Stimulated activated CD8-positive, alpha-beta memory T cell treated with anti-CD3 and anti-CD28 coated beads, Interleukin-15, amount 100 ng/mL, for 48 hours (primary cell): ENCODE data around the gene PBX3.
"Not testable (repeated sequence)": the region's sequence is repeated elsewhere in the genome, so short reads cannot be mapped to it uniquely, and the experiment has no call there.

ENCODE experiments used
- DNase-seq, 2 donors: peaks; one replicate each; pipeline ENCODE4 v3.0.0-alpha.2; 2020; ENCODE audit warnings: low read depth in 2 of 2

PBX3 gene

DNA sequence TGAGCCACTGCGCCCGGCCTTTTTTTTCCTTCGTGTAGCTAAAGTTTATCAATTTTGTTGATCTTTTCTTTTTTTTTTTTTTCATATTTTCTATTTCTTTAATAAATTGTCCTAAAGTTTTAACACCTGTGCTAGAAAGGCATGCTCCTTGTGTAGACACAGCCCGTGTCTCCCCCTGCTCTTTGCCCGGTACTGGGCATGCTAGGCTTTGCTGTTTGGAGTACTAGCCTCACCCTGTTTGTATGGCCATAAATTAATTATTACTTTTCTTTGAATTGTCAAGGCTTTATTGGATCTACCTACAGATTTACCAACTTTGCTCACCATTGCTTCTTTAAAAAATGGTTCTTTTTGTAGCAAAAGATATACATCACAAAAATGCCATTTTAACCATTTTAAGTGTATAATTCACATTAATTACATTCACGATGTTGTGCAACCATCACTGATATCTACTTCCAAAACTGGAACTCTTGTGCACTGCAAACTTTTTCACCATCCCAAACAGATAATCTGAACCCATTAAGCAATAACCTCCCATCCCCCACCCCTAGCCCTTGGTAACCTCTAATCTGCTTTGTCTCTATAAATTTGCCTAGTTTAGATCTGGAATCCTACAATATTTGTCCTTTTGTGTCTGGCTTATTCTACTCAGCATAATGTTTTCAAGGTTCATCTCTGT, 31.5 kb downstream of the PBX3 start:
- DNase-seq = not testable (repeated sequence)

DNA sequence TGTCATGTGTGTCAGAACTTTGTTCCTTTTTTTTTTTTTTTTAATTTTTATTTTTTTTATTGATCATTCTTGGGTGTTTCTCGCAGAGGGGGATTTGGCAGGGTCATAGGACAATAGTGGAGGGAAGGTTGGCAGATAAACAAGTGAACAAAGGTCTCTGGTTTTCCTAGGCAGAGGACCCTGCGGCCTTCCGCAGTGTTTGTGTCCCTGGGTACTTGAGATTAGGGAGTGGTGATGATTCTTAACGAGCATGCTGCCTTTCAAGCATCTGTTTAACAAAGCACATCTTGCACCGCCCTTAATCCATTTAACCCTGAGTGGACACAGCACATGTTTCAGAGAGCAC, 32.0 kb downstream of the PBX3 start:
- DNase-seq = not testable (repeated sequence)

DNA sequence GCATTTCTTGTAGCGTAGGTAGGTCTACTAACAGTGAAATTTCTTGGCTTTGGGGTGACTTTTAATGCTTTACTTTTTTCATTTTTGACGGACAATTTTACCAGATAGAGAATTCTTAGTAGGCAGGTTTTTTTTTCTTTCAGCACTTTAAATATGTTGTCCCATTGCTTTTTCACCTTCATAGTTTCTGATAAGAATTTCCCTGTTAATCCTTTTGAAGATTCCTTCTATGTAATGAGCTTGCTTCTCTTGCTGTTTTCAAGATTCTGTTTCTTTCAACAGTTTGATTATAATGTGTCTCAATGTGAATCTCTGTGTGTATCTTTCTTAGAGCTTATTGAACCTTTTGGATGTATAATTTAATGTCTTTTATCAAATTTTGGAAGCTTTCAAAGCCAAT, 35.5 kb downstream of the PBX3 start:
- no peak for DNase-seq

DNA sequence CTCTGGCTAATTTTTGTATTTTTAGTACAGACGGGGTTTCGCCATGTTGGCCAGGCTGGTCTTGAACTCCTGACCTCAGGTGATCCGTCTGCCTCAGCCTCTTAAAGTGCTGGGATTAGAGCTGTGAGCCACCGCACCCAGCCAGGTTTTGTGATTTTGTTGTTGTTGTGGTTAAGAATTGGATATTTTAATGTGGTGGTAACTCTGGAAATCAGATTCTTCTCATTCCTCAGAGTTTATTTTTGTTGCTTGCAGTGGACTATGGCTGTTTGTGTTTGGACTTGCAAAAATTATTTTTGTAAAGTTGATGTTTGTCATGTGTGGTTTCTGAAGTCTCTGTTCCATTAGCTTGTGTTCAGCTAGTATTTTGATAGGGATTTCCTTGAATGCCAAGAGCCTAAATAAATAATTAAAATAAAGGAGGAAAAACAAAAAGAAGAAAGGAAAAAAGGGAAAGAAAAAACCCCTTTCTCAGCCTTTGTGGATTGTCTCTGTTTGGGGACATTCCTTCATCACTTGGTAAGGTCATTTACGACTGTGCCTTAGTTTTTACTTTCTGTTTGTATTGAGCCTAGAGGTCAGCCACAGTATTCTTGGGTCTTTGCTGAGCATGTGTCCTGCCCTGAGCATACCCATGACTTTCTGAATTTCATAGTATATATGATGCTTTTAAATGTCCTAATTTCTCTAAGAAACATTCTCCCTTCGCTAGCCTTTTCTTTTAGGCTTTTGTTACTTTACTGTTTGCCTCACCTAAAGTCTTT, 37.3 kb downstream of the PBX3 start:
- no peak for DNase-seq

DNA sequence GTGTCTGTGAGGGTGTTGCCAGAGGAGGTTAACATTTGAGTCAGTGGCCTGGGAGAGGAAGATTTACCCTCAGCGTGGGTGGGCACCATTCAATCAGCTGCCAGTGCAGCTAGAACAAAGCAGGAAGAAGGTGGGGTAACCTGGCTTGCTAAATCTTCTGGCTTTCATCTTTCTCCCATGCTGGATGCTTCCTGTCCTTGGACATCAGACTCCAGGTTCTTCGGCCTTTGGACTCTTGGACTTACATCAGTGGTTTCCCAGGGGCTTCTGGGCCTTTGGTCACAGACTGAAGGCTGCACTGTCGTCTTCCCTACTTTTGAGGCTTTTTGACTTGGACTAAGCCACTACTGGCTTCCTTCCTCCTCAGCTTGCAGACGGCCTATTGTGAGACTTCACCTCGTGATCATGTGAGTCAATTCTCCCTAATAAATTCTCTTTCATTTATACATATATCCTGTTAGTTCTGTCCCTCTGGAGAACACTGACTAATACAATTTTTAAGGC, 38.1 kb downstream of the PBX3 start:
- peak; percentile 26 to 35 for DNase-seq

DNA sequence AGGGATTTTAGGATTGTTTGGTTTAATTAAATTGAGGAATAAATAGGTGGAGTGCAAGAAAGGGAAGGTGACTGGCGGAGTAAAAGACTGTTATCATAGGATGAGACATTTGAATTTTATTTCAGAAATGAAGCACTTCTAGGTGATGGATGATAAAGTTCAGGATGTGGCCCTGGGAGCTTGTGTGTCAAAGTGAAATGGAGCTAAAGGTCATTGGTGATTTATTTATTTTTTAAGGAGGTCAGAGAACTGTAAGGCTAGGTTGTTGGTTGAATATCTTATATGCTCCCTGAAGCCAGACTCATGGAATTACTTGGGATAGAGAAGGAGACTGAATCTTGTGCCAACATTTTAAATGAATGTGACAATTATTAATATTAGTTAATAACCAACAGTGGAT, 40.5 kb downstream of the PBX3 start:
- no peak for DNase-seq

DNA sequence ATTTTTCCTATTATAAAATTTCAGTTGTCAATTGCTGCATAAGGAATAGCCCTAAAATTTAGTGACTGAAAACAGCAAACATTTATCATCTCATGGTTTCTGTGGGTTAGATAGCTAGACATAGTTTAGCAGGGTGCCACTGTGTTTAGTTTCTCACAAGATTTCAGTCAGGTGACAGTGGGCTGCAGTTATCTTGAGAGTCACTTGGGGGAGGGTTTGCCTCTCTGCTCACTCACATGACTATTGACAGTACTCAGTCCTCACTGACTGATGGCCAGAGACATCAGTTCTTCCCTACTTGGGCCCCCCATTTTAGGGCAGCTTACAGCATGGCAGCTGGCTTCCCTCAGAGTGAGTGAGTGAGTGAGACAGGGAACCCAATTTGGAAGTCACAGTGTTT, 42.0 kb downstream of the PBX3 start:
- no peak for DNase-seq

DNA sequence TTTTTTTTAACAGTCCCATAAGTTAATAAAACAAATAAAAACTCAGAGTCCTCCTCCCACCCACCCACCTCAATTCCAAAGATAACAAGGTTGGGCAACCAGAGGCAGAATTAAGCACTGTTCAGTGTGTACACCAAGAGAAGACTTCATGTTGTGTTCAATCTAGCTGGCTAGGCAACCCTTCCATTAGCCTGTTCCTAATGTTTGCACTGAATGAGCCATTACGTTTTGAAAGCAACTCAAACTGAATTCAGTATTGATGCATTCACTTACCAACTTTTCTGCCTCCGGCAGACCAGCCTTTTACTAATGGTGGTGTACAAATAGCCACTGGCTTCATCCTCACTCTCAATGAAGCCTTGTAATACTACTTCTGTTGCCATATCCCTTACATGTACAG, 47.5 kb downstream of the PBX3 start:
- DNase-seq = no peak

DNA sequence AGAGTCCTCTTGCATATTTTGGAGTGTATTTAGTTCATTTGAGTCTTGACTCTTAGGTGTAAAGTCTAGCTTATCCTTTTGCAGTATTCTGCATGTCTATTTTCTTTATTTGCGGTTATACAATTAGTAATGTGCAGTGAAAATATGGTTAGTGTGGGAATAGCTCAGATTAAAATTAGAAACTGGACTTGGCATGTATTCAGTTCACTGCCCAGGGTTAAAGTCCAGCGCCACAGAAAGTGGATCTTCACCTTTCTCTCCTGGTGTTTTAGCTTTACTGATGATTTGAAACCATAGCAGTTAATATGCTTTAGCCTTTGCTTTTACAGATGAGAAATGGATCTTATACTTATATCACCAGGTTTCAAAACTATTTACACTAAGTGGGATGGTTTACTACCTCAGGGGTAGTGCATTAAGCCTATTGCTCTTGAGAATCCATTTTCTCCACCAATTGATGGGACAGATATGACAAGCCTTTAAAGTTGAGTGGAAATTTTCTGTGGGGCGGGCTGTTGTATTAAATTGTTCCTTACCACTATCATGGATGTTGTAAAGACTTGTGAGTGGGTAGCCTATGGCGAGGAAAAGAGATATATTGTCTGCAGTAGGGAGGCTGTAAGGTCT, 48.9 kb downstream of the PBX3 start:
- no peak for DNase-seq

DNA sequence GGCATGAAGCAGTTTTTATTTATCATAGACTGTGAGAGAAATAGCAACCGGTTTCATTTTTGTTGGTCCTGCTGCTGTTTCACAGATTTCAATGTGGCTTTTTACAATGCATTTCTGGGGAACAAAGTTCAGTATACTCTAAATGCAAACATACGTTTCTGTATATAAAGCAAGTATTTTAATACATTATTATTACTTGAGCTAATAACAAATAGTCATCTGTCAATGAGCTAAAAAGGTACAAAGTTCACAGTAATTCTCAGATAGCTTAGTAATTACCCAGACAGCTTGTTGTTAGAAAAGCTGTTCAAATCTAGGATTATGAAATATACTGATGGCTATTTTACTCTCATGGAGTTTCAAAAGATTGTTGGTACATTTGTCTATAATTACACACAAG, 50.8 kb downstream of the PBX3 start:
- DNase-seq = no peak

DNA sequence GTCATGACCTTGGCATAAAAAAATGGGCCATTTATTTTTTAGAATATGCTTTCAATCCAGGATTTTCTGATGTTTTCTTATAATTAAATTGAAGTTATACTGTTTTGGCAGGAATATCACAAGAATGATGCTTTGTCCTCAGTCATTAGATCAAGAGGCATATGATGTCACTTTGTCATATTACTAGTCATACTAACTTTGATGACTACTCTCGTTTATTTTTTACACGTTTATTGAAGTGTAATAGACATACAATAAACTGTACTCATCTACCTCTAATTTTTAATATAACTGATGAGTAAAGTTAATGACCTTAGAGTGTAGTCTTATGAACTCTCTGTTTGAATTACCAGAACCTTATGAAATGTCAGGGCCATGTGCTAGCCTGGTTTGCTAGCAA, 56.4 kb downstream of the PBX3 start:
- DNase-seq = no peak

DNA sequence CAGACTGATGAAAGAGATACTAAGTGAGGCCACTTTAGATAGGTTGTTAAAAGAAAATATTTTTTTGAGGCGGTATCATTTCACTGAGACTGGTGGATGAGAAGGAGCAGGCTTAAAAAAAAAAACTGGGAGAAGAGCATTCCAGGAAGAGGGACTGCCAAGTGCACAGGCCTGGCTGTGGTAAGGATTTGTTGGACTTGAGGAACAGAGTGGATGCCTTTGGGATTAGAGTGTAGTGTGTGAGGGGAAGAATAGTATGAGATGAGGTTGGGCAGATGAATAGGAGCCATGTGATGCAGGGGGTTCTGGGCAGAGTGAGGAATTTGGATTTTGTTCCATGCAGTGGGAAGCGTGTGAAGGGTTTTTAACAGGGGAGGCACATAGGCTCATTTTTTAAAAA, 57.9 kb downstream of the PBX3 start:
- no peak for DNase-seq

DNA sequence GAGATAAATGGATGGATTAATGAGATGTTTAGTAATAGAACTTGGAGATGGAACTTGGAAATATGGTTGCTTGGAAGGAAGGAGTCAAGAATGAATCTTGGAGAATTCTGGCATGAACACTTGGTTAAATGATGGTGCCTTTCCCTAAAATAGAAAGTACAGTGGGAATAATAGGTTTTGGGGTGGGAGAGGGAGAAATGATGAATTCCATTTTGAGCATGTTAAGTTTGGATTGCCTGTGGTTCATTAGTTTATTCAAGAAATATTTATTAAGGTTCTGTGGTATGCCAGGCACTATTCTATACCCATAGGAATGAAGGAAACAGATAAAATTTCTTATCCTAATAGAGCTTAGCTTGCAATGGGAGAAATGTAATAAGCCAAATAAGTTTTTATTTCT, 58.4 kb downstream of the PBX3 start:
- DNase-seq = no peak

DNA sequence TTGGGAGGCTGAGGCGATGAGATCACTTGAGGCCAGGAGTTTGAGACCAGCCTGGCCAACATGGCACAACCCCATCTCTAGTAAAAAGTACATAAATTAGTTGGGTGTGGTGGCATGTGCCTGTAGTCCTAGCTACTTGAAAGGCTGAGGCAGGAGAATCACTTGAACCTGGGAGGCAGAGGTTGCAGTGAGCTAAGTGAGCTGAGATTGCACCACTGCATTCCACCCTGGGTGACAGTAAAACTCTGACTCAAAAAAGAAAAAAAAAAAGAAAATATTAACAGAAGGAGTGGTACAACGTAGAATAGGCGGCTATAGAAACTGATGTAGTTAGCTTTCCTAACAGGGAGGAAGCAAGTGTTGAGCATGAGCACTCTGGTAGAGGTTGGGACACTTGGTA, 59.9 kb downstream of the PBX3 start:
- DNase-seq = no peak

DNA sequence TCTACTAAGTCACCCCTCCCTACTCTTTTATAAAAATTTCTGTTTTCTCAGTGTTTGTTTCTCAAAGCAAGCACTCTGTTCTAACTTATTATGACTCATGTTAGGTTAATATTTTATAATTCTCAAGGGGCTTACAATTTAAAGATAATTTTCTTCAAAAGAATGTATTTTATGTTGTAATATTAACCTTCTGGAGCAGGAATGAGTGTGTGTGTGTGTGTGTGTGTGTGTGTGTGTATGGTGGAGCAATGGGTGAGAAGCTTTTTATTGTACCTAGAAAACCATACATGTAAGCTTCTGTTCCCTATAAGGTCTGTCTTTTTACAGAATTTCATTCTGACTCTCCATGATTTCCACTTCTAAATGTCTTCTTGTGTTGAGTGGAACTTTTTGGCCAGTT, 63.0 kb downstream of the PBX3 start:
- DNase-seq = no peak

DNA sequence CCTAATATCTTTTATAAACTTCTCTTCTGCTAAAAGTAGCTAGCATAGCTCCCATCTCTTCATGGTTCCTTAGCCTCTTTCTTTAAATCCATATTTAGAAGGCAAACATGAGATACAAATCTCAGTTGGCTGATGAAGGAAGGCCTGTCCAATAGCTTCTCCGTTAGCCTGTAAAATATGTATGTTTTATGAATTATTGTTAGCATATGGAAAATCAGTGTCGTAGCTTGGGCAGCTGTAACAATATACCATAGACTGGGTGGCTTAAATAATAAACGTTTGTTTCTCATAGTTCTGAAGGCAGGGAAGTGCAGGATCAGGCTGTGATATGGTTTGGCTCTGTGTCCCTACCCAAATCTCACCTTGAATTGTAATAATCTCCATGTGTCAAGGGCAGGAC, 63.8 kb downstream of the PBX3 start:
- DNase-seq = no peak

DNA sequence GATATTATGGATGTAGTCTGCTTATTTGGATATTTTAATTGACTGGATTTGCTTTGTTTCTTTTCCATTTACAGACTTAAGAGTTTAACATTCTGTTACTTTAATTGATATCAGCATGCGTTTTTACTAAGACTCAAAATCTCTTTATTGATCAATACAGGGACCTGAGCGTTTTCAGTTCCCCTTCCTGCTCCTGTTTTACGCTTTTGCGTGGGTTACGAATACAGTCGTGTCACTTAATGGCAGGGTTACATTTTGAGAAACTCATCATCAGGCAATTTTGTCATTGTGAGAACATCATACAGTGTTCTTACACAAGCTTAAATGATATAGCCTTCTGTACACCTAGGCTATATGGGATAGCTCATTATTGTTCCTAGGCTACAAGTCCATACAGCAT, 65.2 kb downstream of the PBX3 start:
- DNase-seq = no peak

DNA sequence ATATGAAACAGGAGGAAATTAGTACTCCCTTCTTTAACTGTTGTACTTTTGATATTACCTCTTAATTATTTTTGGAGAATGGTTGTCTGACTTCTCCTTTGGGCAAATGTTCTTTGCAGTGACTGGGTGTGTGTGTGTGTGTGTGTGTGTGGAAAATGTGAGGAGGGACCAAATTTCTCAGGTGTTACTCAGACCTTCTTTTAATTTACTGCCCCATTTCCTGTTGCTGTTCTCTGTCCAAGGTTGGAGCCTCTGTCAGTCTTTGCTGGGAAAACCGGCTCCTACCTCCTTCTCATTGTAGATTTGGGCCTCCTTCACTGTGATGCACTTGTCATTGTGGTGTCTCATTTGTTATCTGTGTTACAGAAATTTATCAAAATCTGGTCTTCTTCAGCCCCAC, 68.4 kb downstream of the PBX3 start:
- DNase-seq = no peak

DNA sequence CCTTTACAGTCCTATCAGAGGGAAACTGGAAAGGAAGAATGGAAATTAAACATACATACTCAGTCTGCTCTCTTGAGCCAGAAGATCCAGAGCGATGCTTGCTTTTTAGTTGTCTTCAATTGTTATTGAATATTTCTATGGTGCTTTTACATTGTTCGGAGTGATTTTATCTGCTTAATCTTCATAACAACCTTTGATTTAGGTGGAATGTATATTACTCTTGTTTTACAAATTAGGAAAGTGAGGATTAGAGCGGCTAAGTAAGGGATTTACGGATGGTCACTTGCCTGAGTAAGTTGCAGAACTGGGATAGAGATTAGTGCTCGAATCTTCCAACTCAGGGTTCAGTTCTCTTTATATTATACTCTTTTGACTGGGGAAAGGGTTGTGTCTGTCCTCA, 69.1 kb downstream of the PBX3 start:
- DNase-seq = no peak

DNA sequence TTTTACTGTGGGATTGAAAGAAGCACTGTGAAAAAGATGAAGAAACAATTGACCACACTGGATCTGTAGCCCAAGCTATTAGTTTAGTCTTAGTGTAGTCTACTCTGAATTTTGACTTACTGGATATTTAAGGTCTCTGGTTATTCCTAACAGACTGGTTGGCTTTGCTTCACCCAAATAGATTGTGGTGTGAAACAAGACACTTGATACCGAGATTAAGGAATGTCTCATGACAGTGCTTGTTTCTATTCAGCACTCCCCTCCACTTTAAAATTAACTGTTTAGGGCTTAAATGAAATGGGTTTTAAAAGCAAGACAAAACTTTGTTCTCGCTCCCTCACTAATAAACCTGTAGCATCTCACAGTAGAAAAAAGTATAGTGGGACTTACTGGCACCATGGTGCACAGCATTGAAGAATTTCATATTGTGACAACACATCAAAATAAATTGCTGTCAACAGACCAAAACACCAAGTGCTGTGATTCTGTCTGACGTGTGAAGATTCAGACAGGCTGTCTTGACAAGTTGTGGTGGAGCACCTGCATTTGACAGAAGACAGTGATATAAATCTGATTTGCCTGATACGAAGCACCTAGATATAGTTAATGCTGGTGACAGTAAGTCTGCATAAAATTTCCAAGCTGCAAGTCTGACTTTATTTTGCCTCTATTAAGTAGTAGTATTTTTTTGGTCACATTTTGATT, 73.1 kb downstream of the PBX3 start:
- no peak for DNase-seq

DNA sequence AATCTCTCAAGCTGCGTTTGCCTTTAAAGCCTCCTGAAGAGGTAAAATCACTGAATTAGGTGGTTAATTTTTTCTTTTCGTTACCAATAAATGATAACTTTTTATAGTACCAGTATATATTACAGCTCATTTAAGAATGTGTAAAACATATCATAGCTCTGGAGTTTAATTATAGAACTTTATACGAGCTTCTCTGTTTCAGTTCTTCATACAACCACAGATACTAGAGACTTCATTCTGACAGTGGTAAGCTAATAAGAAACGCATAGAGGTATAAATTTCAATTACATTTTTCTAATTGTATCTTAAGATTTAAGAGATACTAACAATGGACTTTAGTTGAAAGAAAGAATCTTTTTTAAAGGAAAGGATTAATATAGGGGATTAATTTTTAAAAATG, 73.9 kb downstream of the PBX3 start:
- no peak for DNase-seq

DNA sequence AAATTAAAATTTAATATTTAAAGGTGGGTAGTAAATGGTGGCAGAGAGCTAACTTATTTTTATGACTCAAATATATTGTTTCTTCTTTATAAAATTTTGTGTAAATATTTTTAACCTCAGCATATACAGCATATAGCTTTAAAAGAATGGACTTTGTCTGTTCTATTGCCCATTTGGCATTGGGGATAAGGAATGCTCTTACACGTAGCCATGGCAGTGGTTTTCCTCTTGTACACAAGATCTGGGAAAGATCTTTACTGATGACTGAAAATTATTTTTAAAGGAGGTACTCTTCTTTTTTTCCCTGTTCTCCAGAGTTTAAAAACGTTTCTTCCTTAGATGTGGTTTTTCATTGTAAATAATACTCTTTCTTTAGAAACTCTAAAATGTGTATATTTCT, 75.0 kb downstream of the PBX3 start:
- DNase-seq = no peak

DNA sequence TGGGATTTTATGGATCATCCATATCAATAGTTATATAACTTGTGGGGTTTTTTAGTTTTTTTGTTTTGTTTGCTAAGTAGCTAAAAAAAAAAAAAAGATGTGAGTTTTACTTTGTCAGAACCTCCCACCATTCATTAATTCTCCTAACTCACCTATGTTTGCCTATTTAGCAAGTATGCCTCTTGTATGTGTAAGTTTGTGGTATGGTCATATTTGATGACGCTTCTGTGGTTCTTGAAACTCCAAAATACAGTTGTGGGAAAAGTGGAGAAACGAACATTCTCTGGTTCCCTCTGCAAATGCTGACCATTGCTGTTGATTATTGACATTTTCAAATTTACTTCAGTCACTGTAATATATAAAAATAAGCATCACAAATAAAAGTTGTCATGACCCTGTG, 75.7 kb downstream of the PBX3 start:
- no peak for DNase-seq
